Parietal lobe (tissue), 1 donor: Measurements from ENCODE around the gene DDX1. TPM values are rescaled to one million over a fixed set of nuclear protein-coding genes. Genes with fewer than 3 reads are reported as not detected.

Experiments used
- total RNA-seq: library from RNA; depleted of rRNA; stranded (reverse); fragments of >200 nt; gene quantifications from one replicate; pipeline ENCODE4 v1.2.3, GENCODE V29; 2014

The DDX1 gene
- total RNA-seq: 112 TPM

GRCh38 chr2:15591692-15592463 lies at the start of gene DDX1:
TSS of gene DDX1 (plus strand) at chr2:15591868. CDS start at chr2:15591934, 66 bp downstream.

GRCh38 chr2:15560988-15561573 lies 30.6 kb upstream of the DDX1 start, which contains the start of gene NBAS:
TSS of gene NBAS (minus strand) at chr2:15561334. CDS start at chr2:15561304, 30 bp downstream.

Other genes with a start within 250 kb of the DDX1 start
- gene NBAS, start 30.5 kb upstream of the DDX1 start, total RNA-seq: 146 TPM